T1000 (cell line): Measurements from ENCODE around the gene ADAM15.

ENCODE experiments used
- DNase-seq: peaks from one replicate; lab custom pipeline; 2025; ENCODE audit warnings: mixed read lengths; lab: John Stamatoyannopoulos, UW

ADAM15 gene

DNA sequence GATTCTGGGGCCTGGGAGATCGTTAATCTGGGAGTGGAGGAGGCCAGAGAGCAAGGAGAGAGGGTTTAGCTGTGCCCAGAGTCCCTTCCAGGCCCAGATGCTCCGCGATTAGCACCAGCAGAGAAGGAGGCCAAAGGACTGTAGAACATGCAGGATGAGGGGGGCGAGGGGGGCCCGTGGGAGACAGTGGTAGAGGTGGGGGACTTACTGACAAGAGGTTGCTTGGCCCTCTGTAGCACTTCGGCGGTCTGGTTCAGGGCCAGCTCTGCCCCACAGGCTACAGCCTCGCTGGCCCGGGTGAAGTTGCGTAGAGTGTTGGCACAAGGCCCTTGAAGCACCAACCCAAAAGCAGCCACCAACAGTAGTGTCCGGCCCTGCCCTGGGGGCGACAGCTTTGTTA is 18.2 kb upstream of the ADAM15 start:
- DNase-seq: no peak

DNA sequence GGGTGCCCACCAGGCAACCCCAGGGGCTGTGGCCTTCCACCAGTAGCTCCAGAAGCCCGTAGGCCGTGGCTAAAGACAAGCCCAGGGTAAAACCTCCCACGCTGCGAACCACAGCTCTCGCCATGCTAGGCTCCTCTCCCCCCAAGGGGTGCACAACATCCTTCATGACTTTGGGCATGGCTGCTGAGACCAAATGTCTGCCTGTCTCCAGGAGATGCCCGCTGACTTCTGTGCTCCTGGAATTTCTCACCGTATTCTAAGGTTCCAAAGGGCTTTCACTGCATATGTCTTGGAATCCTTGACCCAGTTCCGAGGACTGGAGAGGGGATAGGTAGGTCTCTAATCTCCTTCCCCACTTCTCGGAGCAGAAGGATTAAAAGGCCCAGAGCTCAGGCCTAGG is 17.6 kb upstream of the ADAM15 start, which contains the start of the genes DCST1 and DCST2:
Gene DCST1 (plus strand): TSS at position 301 of the 400 bp plus-strand sequence. CDS start 213 bp downstream, outside the sequence.
Gene DCST2 (minus strand): TSS at position 258 of the 400 bp plus-strand sequence. CDS start 80 bp downstream, at position 178.
- no peak for DNase-seq

DNA sequence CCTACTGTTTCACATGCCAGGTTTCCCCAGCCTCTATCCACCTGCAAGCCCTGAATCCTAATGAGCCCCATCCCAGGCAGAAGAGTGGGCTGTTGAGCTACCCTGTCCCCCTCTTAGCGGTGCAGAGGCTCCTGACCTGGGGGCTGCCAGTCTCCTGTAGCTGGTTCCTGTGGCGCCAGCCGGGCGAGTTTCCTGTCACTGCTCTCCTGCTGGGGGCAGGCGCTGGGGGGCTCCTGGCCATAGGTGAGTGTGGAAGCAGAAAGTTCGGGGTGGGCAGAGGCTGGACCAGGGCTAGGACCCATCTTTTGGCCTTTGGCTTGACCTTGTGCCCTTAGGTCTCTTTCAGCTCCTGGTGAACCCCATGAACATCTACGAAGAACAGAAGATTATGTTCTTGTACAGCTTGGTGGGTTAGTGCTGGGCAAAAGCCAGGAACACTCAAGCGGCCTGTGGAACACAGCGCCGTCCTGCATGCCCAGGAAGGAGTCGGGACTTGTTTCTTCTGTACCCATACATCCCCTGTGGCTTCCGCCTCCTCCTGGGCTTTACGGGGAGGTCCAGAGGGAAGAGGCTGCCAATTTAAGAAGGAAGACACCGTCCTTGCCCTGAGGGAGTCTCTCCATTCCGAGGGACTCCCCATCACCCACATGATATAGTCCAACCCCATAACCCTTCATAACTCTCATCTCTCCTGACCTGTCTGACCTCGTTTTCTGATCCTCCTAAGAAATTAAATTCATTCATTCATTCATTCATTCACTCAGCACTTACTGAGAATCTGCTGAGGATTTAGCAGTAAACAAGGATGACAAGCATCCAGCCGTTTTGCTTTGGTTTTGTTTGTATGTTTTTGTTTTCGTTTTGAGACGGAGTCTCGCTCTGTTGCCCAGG is 16.6 kb upstream of the ADAM15 start:
- no peak for DNase-seq

DNA sequence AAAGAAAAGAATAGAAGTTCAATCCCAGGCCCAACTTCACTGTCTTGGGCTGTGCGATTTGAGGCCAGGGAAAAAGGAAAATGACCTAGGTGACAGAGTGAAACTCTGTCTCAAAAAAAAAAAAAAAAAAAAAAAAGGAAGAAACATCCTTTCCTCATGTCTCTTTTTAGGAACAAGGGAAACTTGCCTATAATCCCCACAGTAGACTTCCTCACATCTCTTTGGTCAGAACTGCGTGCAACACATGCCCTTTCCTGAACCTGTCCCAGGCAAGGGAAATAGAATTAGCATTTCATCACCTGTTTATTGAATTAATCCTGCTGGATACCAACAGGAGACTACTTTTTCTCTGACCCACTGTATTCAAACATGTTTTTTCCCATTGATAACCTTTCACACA is 15.2 kb upstream of the ADAM15 start:
- no peak for DNase-seq

DNA sequence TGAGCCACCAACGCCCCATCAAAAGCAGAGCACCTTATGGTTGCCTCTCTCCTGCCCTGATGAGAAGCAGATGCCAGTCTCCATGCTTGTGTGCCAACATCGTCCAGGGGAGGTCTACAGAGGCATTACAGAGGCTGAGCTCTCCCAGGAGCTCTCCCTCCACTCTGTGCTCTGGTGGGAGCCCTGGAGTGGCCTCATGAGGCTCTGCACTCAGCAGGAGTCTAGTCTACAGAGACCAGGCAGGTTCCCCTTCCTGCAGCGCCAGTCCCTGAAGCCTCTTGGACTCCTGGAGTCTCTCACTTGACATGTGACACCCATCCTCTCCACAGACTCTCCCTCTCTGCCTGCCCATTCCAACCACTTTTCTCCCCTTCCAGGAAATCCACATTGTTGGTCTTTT is 14.1 kb upstream of the ADAM15 start:
- no peak for DNase-seq

DNA sequence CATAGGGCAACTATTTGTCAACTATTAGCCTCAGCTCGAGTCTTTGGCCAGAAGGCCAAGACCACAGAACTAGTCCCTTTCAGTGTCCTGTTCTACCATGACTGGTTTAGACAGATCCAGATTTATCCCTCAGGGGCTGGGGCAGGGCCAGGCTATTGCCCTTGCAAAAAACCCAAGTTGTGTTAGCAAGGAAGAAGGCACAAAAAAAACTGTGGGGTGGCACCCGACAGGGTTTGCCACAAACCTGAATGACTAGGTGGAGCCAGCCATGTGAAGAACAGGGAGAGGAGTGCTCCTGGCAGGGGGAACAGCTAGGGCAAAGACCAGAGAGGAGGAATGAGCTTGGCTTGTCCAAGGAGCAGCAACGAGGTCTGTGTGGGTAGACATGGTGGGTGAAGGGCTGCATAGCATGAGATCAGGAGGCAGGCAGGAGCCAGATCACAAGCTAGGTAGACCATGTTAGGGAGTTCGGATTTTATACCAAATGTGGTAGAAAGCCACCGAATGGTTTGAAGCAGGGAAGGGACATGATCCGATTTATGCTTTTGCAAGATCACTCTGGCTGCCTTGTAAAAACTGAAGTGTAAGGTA is 13.2 kb upstream of the ADAM15 start:
- no peak for DNase-seq

DNA sequence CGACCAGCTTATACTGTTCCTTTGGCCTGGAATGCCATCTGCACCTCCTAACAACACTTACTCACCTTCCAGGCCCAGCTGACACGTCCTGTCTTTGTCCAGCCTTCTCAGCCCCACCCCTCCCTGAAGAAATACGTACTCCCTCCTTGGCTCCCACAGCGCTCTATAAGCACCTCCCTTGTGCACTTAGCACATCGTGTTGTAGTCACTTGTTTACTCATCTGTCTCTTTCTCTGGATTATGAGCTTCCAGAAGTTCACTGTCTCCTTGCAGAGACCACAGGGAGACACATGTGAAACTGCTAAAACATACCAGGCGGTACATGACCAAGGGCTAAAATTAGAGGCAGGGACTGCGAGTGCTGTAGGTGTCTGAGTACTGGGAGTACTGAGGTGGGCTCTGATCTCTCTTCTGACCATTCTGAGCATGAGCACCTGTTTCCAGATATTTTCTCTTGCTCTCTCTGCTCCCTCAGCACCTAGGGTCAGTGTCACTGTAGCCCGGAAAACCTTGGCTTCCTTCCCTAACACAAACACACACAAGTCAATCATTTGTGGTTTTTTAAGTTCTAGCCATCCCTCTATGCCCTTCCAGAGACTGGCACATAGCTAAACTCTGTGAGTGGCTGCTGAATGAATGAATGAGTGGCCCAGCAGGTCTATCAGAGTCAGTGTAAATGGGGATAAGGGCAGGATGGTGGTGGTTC is 12.4 kb upstream of the ADAM15 start:
- no peak for DNase-seq

DNA sequence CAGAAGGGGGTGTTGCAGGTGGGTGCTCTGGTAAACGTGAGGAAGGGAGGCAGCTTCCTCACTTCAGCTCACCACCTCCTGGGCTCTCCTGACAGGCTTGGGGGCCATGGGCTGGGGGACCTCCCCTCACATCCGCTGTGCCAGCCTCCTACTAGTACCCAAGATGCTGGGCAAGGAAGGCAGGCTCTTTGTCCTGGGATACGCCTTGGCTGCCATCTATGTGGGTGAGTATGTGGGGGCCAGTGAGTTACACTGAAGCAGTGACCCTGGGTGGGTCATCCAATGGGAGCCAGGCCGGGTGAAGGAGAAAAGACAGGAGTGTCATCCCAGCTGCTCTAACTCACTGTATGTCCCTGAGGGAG is 11.8 kb upstream of the ADAM15 start:
- DNase-seq: no peak

DNA sequence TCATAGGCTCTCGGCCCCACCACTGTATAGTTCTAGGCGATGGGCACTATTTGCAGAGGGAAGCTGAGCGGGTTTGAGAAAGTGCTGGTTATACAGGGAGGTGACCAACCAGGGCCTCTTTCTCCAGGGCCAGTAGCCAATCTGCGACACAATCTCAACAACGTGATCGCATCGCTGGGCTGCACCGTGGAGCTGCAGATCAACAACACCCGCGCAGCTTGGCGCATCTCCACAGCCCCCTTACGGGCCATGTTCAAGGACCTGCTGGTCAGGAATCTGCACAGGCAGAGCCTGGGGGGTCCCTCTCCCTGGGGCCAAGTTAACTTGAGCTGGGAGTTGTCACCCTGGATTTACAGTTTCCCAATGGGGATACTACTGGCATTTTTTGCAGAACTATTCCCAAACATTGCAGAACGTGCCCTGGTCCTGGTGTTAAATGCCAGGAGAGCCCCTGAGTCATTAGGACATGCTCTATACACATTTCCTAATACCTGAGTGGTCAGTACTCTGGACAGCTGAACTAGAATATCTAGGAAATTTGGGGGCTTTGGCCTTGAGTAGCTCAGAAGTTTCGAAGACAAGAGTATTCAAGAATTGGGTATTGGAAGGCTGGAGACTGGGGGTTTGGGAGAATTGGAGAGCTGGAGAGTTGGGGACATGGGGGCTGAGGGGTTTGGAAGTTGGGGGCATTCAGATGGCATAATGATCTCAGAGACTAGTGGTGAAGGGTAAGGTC is 10.6 kb upstream of the ADAM15 start:
- no peak for DNase-seq

DNA sequence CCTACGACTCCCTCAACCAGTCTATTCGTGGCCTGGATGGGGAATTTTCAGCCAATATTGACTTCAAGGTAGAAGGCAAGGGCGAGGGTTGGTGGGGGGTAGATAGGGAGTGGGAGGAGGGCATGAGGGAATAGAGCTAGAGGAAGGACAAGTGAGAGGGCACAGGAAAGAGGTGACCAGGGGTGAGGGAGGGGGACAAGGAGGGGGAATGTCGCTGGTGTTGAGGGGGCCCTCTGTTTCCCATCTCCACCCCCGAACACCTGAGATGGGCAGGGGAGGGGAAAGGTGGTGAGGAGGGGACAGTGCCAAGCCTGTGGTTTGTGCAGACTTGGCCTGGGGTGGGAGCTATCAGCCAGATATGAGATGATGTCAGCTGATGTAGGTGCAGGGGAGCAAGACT is 8.3 kb upstream of the ADAM15 start:
- no peak for DNase-seq

DNA sequence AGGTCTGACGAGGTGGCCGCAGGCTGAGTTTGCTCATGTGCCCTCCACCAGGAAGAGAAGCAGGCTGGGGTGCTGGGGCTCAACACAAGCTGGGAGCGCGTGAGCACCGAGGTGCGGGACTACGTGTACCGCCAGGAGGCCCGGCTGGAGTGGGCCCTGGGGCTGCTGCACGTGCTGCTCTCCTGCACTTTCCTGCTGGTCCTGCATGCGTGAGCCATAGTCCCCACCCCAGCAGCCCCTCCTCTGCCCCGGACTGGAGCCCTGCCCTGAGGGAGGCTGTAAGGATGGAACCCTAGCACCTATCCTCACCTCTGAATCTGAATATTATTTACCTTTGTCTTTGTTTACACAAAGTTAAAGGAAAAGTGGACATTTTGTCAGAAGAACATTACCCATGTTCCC is 7.8 kb upstream of the ADAM15 start:
- no peak for DNase-seq

DNA sequence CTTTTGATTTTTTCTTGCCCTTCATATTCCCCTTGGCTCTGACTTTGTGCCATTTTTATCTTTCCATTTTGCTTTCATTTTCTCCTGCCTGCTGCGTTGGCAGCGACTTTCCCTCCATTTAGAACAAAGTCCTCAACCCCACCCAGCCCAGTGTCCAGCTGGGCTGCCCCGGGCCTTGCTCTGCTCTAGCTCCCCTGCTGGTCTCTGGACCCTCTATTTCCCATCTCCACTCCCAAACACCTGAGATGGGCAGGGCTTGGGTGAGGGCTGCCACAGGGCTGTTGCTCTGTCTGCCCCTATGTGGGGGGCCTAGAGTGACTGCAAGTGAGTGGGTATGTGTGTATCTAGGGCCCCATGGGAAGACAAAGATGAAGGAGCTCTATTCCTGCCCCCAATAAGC is 7.3 kb upstream of the ADAM15 start:
- no peak for DNase-seq

DNA sequence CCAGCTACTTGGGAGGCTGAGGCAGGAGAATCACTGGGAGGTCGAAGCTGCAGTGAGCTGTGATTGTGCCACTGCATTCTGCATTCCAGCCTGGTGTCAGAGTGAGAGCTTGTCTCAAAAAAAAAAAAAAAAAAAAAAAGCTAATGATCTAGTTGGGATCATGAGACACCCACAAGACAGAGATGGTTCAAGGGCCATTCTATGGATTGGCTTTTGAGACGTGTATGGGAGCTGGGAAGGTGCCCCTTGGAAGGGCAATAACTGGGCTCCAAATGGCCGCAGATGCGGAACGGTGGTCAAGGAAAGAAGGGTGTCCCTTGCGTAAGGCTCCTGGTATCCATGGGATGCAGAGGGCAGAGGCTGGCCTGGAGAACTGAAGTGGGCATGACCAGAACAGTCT is 6.8 kb upstream of the ADAM15 start:
- no peak for DNase-seq

DNA sequence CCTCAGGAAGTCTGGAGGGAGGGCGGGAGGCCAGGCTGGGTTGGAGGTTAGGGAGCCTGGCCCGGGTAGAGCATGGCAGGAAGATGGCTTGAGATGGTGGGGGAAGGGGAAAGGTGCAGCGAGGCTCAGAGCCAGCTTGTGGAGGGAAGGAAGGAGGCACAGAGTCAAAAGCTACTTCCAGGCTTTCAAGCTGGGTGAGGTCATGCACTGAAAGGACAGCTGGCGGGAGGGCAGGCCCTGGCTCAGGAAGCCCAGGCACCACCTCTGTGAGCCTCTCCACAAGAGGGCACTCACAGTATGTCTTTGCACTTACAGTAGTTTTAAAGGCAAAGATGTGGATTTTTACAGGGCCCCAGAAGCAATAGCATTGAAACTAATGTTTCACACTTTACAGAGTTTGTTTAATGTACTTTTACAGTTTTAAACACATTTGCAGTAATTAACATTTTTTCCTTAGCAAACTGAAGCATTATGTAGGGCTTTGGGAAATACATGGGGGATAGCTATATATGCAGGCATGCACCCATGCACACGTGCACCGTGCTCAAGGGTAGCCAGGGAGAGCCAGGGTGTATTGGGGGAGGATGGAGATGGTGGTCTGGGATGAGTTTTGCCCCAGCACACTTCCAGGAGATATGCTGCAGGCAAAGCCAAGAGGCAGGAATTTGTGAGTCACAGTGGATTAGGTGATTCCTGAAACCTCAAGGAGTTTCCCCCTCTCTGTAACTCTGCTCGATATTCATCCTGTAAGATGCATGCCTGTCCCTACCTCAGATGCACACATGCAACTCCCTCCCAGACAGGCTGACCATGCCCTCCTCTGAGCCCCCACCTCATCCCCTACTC is 6.1 kb upstream of the ADAM15 start:
- DNase-seq: peak; percentile 27

DNA sequence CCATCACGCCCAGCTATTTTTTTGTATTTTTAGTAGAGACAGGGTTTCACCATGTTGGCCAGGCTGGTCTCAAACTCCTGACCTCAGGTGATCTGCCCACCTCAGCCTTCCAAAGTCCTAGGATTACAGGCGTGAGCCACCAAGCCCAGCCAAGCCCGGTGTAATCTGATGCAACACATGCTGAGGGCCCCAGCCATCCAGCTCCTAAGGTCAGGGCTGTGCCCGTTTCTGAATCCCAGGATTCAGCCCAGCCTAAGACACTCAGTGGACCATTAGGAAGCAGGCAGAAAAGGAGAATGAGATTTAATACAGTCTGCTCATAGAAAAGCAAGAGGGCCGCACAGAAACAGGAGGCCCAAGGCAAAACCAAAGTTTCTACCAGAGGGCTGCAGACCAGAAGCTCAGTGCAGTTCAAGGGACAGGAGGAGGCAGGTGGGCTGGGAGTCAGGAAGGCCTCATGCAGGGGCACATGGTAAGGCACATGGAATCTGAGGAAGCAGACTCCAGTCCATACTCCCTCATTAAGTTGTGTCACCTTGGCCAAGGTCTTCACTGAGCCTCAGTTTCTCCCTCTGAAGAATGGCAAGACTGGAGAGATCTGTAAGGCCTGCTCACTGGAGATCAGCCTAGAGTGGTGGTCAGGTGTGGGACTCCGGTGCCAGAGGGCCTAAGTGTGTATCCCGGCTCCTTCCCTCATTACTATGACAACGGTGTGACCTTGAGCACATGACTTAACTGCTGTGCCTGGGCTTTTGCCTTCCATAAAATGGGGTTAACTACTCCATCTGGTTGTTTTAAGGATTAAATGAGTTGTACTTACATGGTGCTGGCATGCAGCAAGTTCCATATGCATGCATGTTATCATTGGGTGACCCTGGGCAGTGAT is 2.4 kb upstream of the ADAM15 start:
- no peak for DNase-seq

DNA sequence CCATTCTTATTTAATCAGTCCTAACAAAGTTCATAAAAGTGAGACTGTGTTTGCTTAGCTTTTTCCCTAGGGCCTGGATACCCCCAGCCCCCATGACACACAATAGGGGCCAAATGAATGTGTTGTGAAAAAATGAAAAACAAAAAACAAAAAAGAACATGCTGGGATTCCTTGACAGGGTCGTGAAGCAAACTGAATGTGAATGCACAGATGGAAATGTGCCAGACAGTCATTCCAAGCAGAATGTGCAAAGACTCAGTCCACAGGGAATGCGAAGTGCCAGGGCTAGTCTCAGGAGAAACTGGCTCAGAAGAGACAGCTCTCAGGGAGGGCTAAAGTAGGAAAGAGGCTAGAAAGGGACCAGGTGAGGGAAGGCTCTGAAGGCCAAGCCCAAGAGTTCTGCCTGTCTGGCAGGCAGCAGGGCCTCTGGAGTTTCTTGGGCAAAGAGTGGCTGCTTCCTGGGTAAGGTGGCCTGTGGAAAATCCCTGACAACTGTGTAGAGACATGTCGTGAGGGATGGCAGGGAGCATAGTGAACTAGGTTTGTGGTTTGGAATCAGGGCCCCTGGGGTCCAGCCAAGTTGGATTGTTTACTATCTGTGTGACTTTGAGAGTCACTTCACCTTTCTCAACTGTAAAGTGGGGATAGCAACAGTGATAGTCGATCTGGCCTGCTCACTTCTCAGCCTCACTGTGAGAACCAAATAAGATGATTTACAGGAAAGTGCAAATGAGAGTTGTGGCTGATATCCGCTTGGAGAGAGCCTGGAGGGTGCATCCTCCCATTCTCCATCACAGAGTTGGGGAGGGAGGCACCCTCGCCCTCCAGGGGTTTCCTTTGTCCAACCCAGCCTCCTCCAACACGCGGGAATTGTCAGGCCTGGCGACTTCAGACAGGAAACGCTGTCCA is 1.2 kb upstream of the ADAM15 start:
- DNase-seq: no peak

DNA sequence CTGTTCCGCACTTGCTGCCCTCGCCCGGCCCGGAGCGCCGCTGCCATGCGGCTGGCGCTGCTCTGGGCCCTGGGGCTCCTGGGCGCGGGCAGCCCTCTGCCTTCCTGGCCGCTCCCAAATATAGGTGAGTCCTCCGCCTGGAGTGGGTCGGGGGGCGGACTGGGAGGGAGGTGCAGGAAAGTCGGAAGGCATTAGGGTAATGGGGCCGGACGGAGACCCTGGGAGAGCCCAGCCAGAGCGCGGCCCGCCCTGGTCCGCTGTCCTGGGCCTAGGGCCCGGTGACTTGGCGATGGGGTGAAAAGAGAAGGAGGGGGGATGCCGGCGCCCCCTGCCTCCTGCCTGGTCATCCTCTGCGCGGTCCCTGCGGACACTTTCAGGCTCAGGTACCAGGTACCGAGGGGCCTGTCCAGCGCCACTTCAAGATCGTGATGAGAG is 243 bp downstream of the ADAM15 start:
- DNase-seq: no peak

DNA sequence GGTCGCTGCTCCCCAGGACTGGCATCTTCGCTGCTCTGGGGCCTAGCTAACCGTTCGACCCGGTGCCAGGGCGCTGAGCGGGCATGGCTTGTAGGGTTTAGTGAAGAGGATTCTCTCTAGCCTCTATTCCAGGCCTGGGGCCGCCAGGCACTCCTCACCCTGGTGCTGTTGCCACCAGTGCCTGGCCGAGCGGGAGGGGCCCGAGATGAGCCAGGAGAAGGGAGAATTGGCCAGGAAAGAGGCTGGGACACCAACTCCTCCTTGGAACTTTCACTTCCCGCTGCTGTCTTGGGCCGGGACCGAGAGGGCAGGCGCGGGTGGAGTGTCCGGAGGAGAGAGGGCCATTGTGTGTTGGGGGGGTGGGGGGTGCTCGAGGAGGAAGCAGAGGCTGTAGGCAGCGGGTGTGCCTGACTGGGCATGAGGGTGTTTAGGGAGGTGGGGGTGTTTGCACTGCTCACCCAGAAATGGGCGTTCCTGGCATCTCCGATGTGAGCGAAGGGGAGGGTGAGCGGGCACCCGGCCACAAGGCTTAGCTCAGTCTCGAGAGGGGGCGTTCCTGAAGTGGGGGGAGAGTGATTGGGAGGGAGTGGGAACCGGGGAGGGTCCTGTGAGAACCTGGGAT is 772 bp downstream of the ADAM15 start:
- peak; percentile 19 for DNase-seq
